NCI-H1048 (cell line): Measurements from ENCODE around the gene FCHSD2.
"Not testable (repeated sequence)": the region's sequence is repeated elsewhere in the genome, so short reads cannot be mapped to it uniquely, and the experiment has no call there.

ENCODE experiments used
- DNase-seq: peaks from one replicate; lab custom pipeline; 2025; lab: John Stamatoyannopoulos, UW

FCHSD2 gene

DNA sequence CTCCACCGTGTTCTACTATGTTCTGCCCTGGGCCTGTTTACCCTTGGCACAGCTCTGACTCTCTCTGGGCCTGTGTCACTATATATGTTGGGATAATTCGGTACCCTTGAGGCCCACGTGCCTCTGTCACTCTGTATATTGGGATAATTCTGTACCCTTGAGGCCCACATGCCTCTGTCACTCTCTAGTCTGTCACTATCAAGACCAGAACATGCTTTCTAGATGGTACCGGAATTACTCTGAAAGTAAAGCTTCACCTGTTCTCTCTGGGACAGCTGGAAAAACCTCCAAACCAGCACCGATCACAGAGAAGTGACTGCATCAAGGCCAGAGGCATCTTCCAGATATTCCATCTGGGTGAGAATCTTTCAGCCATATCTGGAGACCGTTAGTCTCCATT lies 9.3 kb upstream of the FCHSD2 start:
- no peak for DNase-seq

DNA sequence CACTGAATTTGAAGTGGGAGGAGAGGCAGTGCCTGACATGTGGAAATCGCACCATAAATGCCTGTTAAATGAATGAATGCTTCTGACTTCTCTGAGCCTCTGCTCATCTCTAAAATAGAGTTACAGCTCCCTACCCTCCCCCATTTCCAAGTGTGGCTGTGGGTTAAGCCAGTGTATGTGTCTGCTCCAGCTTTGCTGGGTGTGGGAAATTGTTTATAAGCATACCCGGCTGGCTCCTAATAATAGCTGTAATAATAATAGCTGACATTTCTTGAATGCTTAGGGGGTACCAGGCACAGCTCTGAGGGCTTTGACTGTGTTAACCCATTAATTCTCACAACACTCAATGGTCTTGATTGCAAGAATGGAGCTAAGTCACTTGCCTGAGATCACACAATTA lies 7.0 kb upstream of the FCHSD2 start:
- DNase-seq = no peak

DNA sequence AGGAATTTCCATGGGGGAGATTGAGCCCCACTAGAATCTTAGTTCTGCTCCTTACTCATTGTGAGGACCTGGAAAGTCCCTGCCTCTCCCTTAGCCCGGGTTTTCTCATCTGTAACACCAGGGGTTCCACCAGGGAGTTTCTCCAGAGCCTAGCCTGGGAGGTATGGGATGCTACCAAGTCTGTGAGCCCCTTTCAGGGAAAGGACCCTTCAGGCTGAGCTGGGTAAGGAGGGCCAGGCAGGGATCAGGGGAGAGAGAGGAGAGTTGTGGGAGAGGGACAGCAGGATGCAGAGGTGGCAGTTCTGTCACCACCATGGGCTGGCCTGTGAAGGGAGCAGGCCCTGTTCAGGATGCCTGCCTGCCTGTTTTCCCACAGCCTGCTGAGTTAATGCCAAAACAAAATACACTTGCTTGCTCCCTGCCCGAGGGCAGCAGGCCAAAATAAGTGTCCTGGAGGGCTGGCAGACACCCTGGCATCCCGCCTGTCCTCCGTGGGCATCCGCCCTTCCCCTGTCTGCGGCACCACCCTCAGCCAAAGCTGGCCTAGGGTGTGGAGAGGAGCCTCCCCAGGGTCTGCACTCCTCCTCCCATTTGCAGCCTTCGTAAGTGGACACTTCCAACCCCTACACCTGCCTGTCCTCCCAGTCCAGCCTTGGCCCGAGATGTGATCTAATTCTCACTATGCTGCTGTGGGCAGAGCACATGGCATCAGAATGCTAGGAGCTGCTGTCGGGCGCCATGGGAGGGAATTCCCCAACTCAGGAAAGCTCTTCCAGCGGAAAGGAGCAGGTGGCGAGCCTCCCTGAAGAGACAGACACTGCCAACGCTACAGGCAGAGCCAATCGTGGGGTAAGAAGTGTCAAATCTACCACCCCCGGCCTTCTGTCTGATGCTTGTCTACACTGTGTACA lies 5.9 kb upstream of the FCHSD2 start:
- DNase-seq = no peak

DNA sequence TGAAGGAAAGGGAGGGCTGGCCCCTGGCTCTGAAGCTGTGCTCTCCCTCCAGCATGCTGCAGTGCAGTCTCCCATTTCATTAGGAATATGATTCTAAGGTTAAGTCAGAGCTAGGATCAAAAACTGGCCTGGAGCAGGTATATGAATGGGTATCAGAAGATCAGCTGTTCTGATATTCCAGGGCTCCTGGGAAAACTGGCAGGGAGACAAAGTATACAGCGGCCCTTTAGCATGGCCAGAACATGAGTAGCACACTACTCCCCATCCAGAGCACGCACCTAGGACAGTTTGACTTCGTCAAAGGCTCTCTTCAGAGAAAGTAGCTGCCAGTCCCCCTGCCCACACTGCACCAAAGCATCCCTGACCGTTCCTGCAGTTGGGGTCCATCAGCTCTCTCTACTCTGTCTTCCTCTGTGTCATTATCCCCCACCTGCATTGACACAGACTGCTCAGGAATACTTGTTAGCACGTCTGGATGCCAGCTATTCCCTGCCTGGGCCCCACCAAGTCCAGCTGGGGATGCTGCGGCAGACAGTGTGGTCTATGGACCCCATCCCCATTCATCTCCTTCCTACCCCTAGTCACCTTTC lies 4.0 kb upstream of the FCHSD2 start:
- no peak for DNase-seq

DNA sequence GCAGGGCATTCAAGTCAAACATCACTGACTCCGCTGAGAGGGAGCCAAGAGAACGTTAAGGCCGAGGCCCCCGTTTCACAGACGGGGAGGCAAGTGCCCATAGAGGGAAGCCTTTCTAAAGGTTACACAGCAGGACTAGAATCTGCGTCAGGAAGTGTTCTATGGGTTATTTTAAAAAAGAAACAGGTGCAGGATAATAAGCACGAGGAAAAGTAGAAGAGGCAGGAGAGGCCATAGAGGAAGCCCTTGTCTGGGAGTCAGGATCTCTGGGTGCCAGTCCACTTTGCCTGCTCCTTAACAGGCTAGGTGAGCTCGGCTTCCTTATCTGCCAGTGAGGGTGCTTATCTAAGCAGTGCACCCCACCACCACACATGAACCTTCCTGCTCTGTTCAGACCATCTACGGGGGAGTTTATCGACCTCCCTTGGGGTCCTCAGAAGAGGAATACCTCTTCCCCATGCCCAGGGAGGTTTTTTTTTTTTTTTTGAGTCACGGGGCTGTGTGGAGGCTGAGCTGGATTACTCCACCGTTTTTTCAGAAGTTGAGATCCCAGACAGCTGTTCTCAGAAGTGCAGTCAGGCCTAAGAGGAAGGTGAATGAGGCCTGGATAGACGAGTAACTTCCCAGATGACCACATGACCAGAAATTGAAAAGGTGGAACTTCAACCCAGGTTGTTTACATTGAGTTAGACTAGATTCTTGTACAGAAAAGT lies 1.2 kb upstream of the FCHSD2 start:
- DNase-seq = no peak

DNA sequence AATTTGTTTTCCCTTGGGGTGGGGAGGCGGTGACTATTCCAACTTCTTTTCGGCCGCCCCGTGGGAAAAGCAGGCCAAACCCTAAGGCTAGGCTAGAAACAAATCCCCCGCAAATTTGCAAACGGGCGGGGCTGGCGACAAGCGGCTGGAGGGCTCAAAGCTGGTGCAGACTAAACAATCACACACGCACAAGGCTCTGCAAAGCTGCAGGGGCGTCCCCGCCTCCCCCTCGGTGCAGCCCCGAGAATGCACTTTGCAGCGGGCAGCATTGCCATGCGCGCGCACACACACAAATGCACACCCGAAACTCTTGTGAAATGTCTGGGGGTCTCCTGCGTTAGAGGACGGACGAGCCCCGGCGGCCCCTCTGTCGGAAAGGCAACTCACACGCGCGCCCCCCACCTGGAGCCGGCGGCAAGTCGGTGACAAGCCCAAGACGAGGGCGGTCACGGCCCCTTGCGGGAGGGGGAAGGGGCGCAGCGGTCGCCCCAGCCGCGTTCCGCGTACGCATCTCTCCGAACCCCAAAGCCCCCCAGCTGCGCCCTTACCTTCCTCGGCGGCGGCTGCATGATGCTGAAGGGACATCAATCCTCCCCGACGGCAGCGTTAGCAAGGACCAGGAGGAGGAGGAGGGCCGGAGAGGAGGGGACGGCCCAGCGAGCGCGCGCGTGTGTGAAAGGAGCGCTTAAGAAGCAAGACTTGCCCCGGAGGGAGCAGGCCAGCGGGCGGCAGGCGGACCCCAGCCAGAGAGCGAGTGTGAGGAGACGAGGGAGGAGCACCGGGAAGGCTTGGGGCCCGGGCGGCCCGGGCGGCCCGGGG lies 600 bp downstream of the FCHSD2 start:
- no peak for DNase-seq

DNA sequence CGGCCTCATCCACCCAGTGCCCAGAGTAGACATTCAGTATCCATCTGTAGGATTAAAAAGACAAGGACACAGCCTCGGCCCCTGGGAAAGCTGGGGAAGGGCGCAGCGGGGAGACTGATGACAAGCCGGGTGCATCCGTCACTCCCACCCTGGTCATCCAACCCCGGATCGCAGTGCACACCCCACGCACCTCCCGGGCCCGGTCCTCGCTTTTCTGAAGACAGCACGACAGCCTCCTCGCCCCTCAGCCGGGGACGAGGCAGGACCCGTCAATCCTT lies 1.1 kb downstream of the FCHSD2 start:
- DNase-seq = no peak

DNA sequence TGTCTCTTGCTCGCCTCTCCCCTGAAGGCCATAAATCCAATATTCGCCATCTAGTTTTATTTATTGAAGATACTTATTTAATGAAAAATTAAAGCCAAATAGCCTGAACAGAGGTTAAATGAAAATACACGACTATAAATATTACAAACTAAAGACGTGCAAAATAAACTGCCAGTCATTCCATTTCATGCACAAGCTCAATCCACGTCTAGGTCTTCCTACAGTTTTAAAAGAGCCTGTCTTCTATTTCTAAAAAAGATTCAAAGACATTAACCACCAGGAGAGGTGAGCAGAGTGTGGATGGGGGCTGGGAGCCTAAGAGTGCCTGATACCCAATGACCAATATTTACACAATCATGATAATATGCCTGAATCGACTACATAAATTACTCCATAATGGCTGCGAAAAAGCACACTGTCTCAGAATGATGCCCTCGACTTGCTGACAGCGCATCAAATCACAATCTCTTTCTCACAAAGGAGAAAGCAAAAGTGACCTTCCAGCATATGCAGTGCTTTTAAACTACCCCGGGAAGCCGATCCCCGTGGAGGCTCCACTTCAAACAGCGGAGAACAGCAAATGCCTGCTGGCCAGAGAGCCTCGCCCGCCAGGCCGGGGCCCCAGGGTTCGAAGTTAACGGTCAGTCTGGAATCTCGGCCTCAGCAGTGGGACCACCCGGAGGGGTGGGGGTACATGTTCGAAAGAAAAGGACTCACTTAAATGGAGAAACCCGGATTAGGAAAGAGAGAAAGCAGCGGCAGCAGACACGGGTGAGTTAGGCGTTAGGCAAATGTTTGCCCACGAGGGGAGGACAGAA lies 1.7 kb downstream of the FCHSD2 start:
- no peak for DNase-seq

DNA sequence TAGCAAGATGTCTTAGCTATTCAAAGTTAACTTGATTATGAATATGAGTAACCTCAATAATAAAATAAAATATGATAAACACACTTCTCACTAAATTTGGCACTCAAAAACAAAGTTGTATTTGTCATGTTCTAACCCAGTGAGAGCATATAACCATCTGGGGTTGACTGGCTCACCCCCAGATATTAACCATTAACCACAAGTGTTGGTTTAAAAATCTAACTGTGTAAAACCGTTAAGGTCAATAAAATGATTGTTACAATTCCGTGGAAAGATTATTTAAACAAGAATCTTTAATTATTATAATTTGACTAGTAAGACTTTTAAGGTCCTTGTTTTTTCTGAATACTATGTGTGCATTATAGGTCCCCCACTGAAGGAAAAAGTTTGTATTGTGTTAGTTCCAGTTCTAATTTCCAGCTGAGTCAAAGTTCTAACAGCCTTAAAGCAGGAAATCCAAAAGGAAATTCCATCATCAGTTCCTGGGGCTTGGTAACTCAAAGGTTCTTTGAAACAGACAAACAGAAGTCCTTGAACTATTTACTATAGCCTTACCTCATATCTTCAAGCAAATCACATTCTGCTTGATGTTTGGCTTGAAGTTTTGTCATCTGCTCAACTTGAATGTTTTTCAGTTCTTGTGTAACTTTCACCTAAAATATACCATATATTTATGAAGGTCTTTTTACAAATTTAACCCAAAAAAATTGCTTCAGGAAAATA lies 2.5 kb downstream of the FCHSD2 start:
- DNase-seq = no peak

DNA sequence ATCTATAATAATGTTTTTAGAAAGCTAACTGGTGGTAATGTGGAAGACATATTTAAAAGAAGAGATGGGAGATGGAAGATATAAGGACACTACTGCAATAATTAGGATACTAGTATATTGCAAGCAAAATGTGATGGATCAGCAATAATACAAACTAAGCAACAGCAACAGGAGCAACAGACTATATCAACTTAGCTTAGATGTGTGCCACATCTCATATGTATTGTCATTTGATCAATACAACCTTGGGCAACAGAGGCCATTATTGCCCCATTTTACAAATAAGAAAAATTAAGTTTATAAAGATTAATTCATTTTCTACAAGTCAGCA lies 4.2 kb downstream of the FCHSD2 start:
- DNase-seq = no peak

DNA sequence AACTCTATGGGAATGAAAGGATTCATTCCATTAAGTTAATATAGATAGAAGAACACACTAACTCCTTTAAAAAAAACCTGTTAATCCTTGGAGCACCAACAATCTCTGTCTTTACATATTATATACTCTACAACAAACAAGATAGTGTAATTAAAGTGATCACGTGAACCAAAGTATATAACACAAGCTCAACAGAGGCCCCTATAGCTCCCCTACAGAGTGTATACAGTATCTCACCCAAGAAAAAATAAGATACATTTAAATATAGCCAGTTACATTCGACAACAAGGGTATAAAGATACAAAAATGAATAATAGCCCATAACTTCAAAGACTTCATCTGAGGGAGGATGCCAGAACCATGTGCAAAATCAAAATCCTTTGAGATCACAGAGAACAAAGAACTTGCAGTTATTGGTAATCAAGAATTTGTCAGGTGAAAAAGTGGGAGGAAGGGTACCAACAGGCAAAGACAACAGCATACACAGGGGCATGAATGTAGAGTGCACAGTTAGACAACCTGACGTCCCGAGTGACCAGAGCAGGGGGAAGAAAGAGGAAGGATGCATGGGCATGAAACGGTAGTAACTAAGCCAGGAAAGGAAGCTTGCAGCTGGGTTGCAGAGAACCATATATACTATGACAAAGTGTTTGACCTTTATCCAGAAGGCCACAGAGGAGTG lies 4.7 kb downstream of the FCHSD2 start:
- no peak for DNase-seq

DNA sequence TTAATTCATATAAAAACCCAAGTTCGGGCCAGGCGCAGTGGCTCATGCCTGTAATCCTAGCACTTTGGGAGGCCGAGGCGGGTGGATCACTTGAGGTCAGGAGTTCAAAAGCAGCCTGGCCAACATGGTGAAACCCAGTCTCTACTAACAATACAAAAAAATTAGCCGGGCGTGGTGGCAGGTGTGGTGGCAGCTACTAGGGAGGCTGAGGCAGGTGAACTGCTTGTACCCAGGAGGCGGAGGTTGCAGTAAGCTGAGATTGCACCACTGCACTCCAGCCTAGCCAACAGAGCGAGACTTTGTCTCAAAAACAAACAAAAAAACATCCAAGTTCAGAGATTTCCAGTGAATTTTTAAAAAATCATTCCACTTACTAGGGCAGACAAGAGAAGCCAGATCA lies 5.4 kb downstream of the FCHSD2 start:
- DNase-seq = not testable (repeated sequence)

DNA sequence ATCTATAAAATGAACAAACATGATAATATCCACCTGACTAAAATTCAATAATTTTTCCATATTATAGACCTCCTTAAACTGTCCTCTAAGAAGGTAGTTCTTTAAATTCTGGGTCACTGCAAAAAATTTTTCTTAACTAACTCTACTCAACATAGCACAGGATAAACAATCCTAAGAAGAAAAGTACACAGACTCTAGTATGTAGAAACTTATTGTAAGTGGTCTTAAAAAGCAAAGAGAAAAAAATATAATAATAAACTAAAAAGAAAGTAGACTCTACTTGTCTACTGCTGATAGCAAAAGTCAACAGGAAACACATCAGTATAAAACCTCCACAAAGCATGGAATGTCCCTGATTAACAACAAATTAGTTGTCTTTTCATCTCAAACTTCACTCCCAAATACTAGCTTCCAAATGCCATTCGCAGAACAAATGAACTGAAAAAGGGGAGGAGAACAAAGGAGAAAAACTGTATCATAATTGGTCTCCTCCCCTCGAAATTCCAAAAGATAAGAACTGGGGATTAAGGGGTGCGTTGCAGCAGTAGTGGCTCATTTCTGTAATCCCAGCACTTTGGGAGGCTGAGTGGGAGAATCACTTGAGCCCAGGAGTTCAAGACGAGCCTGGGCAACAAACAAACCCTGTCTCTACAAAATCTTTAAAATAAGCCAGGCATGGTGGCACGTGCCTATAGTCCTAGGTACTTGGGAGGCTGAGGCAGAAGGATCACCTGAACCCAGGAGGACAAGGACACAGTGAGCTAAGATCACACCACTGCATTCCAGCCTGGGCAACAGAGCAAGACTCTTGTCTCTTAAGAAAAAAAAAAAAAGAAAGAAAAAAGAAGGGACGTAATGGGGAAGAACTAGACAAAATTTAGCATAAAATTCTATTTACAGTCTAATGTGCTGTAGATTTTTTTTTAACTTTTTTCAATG lies 6.5 kb downstream of the FCHSD2 start:
- no peak for DNase-seq

DNA sequence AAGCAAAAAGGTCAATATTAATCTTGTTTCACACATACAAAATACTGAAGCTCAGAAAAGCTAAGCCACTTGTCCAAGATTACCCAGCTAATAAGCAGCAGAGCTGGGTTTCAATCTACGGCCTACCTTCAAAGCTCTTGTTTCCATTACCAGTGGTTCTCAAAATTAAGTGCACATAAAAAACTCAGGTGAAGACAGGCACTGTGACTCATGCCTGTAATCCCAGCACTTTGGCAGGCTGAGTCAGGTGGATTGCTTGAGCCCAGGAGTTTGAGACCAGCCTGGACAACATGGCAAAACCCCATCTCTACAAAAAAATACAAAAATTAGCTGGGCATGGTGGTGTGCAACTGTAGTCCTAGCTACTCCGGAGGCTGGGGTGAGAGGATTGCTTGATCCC lies 9.8 kb downstream of the FCHSD2 start:
- not testable (repeated sequence) for DNase-seq

DNA sequence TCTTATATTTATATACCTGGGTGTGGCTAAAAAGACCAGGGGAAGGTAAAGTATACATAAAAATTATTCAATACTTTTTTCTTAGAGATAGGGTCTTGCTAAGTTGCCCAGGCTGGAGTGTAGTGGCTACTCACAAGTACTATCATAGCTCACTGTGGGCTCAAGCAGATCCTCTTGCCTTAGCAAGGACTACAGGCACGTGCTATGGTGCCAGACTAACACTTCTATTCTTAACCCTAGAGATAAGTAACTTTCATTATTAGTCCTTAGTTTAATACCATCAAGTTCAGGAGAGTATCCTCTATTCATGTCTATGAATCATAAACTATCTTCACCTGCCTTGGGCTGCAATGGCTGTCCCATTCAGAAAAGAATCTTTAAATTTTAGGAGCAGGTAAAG lies 11.9 kb downstream of the FCHSD2 start:
- no peak for DNase-seq

DNA sequence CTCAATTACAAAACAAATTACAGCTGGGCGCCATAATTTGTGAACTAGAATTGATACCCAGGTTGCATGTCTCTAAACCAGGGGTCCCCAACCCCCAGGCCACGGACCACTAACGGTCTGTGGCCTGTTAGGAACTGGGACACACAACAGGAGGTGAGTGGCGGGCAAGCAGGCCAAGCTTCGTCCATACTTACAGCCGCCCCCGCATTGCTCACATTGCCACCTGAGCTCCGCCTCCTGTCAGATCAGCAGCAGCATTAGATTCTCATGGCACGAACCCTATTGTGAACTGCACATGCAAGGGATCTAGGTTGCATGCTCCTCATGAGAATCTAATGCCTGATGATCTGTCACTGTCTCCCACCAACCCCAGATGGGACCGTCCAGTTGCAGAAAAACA lies 12.9 kb downstream of the FCHSD2 start:
- DNase-seq = no peak

DNA sequence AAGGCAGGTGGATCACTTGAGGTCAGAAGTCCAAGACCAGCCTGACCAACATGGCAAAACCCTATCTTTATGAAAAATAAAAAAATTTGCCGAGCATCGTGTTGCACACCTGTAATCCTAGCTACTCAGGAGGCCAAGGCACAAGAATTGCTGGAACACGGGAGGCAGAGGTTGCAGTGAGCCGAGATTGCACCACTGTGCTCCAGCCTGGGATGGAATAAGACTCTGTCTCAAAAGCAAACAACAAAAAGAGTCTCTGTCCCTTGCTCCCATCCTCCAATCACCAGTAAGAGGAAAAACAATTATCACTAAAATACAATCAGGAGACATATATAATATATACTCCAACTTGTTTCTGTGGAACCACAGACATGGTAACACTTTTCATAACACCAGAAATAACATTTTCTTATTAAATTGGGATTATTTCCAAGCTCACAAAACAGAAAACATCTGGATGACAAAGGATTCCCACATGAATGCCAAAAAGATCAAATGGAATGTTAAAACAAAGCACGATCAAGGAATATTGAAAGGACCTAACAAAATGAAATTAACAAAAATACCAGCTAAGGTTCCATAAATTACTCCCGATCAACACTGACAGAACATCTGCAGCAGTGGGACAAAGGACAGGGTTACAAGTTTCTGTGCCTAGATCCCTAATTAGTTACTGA lies 15.2 kb downstream of the FCHSD2 start:
- no peak for DNase-seq

DNA sequence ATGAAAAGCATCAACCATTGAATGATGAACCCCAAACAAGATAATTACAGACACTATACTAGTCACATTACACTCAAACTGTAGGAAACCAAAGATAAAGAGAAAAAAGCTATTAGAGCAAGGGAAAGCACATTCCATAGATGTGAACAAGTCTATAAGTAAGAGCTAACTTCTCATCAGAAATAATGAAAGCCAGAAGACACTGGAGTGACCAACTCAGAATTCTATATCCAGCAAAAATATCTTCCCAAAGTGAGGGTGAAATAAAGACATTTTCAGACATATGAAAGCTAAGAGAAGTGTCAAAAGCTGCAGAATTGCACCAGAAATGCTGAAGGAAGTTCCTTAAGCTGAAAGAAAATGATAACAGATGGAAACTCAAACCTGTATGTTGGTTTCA lies 17.3 kb downstream of the FCHSD2 start:
- DNase-seq = no peak

DNA sequence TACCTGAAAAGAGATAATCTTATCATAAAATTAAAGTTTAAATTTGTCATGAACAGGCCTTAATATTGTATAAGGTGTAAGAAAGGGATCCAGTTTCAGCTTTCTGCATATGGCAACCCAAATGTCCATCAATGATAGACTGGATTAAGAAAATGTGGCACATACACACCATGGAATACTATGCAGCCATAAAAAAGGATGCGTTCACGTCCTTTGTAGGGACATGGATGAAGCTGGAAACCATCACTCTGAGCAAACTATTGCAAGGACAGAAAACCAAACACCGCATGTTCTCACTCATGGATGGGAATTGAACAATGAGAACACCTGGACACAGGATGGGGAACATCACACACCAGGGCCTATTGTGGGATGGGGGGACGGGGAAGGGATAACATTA lies 18.2 kb downstream of the FCHSD2 start:
- DNase-seq = not testable (repeated sequence)
